K562 (cell line): ENCODE results near the gene GZMM. TPM values are rescaled to one million over a fixed set of nuclear protein-coding genes. Genes with fewer than 3 reads are reported as not detected.

Source experiments
- ATF7 ChIP-seq: fragments of 450-650 bp; IDR thresholded peaks from 2 replicates; pipeline ENCODE4 v1.7.1; 2014; ENCODE audit warnings: mild to moderate bottlenecking, moderate library complexity
- BCLAF1 ChIP-seq, 2 experiments: fragments of 450-650 bp in 1 of 2; IDR thresholded peaks; 2 replicates each; pipeline ENCODE4 v1.6.1; 2011 to 2017; ENCODE audit warnings: low read depth in 2 of 2, antibody characterized with exemption in 1 of 2, borderline replicate concordance in 1 of 2, low read length in 1 of 2, mild to moderate bottlenecking in 1 of 2, mixed read lengths in 1 of 2; ENCODE audit not compliant: control insufficient read depth in 1 of 2
- GATA2 ChIP-seq: sonication (generic); formaldehyde crosslinking; IDR thresholded peaks from 2 replicates; pipeline ENCODE4 v1.4.0; 2020; ENCODE audit warnings: mild to moderate bottlenecking, missing genetic modification reagents
- HLTF ChIP-seq: fragments of 450-650 bp; IDR thresholded peaks from 2 replicates; pipeline ENCODE4 v1.6.1; 2016
- JUND ChIP-seq, 2 experiments: IDR thresholded peaks; 2 replicates in 1 of 2; 3 replicates in 1 of 2; pipeline ENCODE4 v1.6.1; 2011; ENCODE audit warnings: borderline replicate concordance in 2 of 2, low read depth in 2 of 2, low read length in 2 of 2, improper control_type of control experiment in 1 of 2, missing biosample characterization in 1 of 2, missing genetic modification characterization in 1 of 2, missing genetic modification reagents in 1 of 2
- MYNN ChIP-seq, 2 experiments: sonication (generic); formaldehyde crosslinking in 1 of 2; IDR thresholded peaks; 2 replicates each; pipeline versions ENCODE4 v1.5.0 to v1.6.1; 2016 to 2020; ENCODE audit warnings: antibody characterized with exemption in 1 of 2, missing genetic modification reagents in 1 of 2
- NFATC3 ChIP-seq: fragments of 450-650 bp; IDR thresholded peaks from 2 replicates; pipeline ENCODE4 v1.6.1; 2017; ENCODE audit warnings: mild to moderate bottlenecking
- NFYB ChIP-seq: IDR thresholded peaks from 2 replicates; pipeline ENCODE4 v1.6.1; 2011; ENCODE audit warnings: mild to moderate bottlenecking, moderate library complexity; ENCODE audit not compliant: insufficient read length; ENCODE audit errors: extremely low read depth
- PBX2 ChIP-seq, 2 experiments: IDR thresholded peaks in 1 of 2; conservative IDR thresholded peaks in 1 of 2; 2 replicates each; pipeline ENCODE4 v1.6.1; 2016; ENCODE audit warnings: low read depth in 2 of 2, mild to moderate bottlenecking in 1 of 2, missing compliant biosample characterization in 1 of 2, missing genetic modification characterization in 1 of 2, moderate library complexity in 1 of 2
- PCBP1 ChIP-seq: fragments of 200-400 bp; formaldehyde crosslinking; IDR thresholded peaks from 2 replicates; pipeline ENCODE4 v1.6.1; 2018; ENCODE audit warnings: mild to moderate bottlenecking, low read depth, low read length; ENCODE audit not compliant: poor library complexity, severe bottlenecking
- PYGO2 ChIP-seq: fragments of 450-650 bp; IDR thresholded peaks from 2 replicates; pipeline ENCODE4 v1.6.1; 2016; ENCODE audit warnings: mild to moderate bottlenecking, missing genetic modification characterization, moderate library complexity, missing compliant biosample characterization
- TFAP4 ChIP-seq: sonication (generic); formaldehyde crosslinking; IDR thresholded peaks from 2 replicates; pipeline ENCODE4 v1.8.0; 2022; ENCODE audit warnings: missing genetic modification reagents, mild to moderate bottlenecking, moderate library complexity, borderline replicate concordance
- TSHZ1 ChIP-seq: fragments of 250-450 bp; sonication (Bioruptor Pico); IDR thresholded peaks from 2 replicates; pipeline ENCODE4 v1.4.0; 2020; ENCODE audit warnings: mild to moderate bottlenecking, moderate library complexity
- ZNF584 ChIP-seq: fragments of 200-800 bp; sonication (Bioruptor generic); IDR thresholded peaks from 2 replicates; pipeline ENCODE4 v1.6.1; 2016; ENCODE audit warnings: low read depth, mild to moderate bottlenecking, missing genetic modification characterization, missing compliant biosample characterization
- polyA plus RNA-seq, 8 experiments: library from polyadenylated mRNA; depleted of rRNA in 4 of 8; stranded (reverse) in 5 of 8; unstranded in 3 of 8; fragments of >200 nt; fragmentation: Nextera tagmentation in 2 of 8; fragmentation: Illumina TruSeq in 1 of 8; extraction: Ambion mirVana in 2 of 8; extraction: Trizol in 1 of 8; gene quantifications; 2 replicates each; pipeline versions ENCODE4 v1.2.1 to v1.2.3, GENCODE V29; 2011 to 2014; ENCODE audit warnings: inconsistent platforms in 1 of 8, missing spikeins in 1 of 8
- total RNA-seq, 7 experiments: library from RNA; depleted of rRNA in 6 of 7; stranded (reverse); fragments of >200 nt in 6 of 7; fragmentation: Illumina TruSeq in 2 of 7; extraction: Trizol in 2 of 7; gene quantifications; 2 replicates each; pipeline versions ENCODE4 v1.2.1 to v1.2.3, GENCODE V29; 2011 to 2021; ENCODE audit warnings: low replicate concordance in 1 of 7

GZMM gene
- total and polyA plus RNA-seq, 9 of the 15 experiments (the other 6 are each of a cell fraction or from before 2014, with no cell fraction given), result 0.08 to 2.6 (median 0.70) TPM; not detected in 2

- TF ChIP-seq TFAP4 (CRISPR knock-in tag), result 0 out of 2 replicates have a peak, but pooled peaks have one; percentile 36
- TF ChIP-seq GATA2, result no peak
- TF ChIP-seq NFATC3, result no peak
- TF ChIP-seq ATF7, result peak; percentile 77
- TF ChIP-seq NFYB, result no peak
- TF ChIP-seq ZNF584 (CRISPR knock-in tag), result no peak
- no peak for TF ChIP-seq HLTF
- no peak for TF ChIP-seq MYNN (IDR thresholded peaks at IDR 0.05)
- TF ChIP-seq MYNN (CRISPR knock-in tag; IDR thresholded peaks at IDR 0.05), result no peak
- no peak for TF ChIP-seq BCLAF1 (IDR thresholded peaks at IDR 0.05; ENCODE audit: borderline replicate concordance in 1 of 2, control insufficient read depth in 1 of 2, low read depth in 2 of 2, low read length in 1 of 2)
- TF ChIP-seq TSHZ1 (CRISPR knock-in tag), result no peak
- peak; percentile 73 for TF ChIP-seq PCBP1
- no peak for TF ChIP-seq PBX2 (CRISPR knock-in tag; IDR thresholded peaks at IDR 0.05; ENCODE audit: low read depth)
- TF ChIP-seq PBX2 (tag; conservative IDR thresholded peaks at IDR 0.05; ENCODE audit: low read depth), result no peak
- peak; percentile 48 for TF ChIP-seq JUND (IDR thresholded peaks at IDR 0.05; ENCODE audit: borderline replicate concordance, low read depth, low read length)
- TF ChIP-seq JUND (tag; IDR thresholded peaks at IDR 0.05; ENCODE audit: borderline replicate concordance, low read depth, low read length), result no peak
- no peak for TF ChIP-seq PYGO2 (tag)
Measured at GRCh38 chr19:512547-513365, 31.1 kb upstream of the GZMM start (continued).
